ENCODE measurements around the gene PCOLCE2. TPM values are rescaled to one million over a fixed set of nuclear protein-coding genes. Genes with fewer than 3 reads are reported as not detected.

Gene PCOLCE2
- total RNA-seq (2014; rRNA removed; shearing (Covaris generic); ENCODE audit: low replicate concordance): not detected in 2 replicates

- H4K20me1 ChIP-seq (ENCODE audit: insufficient read depth, low read depth, low read length): no peaks in the 10 kb centered on the region
- no peaks in the 10 kb centered on the region for H3K9me2 ChIP-seq (replicated peaks; ENCODE audit: insufficient read depth, low read length)
- H3K27me3 ChIP-seq (ENCODE audit: low read length): no peaks in the 10 kb centered on the region
- H2AFZ ChIP-seq (ENCODE audit: low read length): no peak within 1 kb of the TSS
- H3K4me2 ChIP-seq (ENCODE audit: low read depth, low read length, poor library complexity, severe bottlenecking): no peak within 1 kb of the TSS
- H3K36me3 ChIP-seq (ENCODE audit: insufficient read depth, low read length): no peaks in the 10 kb centered on the region
- no peak within 1 kb of the TSS for H3K4me3 ChIP-seq (ENCODE audit: low read length)
- H3K79me2 ChIP-seq (ENCODE audit: low read length): no peaks in the 10 kb centered on the region
- no peaks in the 10 kb centered on the region for H3K9me3 ChIP-seq (ENCODE audit: low read length)
- H3K4me1 ChIP-seq (ENCODE audit: low read length): no peaks in the 10 kb centered on the region
- no peak within 1 kb of the TSS for H3K9ac ChIP-seq (ENCODE audit: low read length)
- no peak for DNase-seq
- H3K27ac ChIP-seq (ENCODE audit: low read length): no peak within 1 kb of the TSS
Observed at GRCh38 chr3:142888481-142889211, at the start of gene PCOLCE2. PCOLCE2 (minus strand) TSS chr3:142889083; CDS start chr3:142888896, 187 bp downstream.

GRCh38 chr3:142935963-142936362, 47.1 kb upstream of the PCOLCE2 start:
- Histone ChIP-seq H4K20me1 (ENCODE audit: insufficient read depth, low read depth, low read length) (no peaks in the 10 kb centered on the region), H2AFZ (ENCODE audit: low read length) (no peak overlapping the region), H3K4me1 (ENCODE audit: low read length) (no peaks in the 10 kb centered on the region)

GRCh38 chr3:142934887-142935269, 46.0 kb upstream of the PCOLCE2 start:
- Histone ChIP-seq H3K36me3 (ENCODE audit: insufficient read depth, low read length) (no peaks in the 10 kb centered on the region), H3K9ac (ENCODE audit: low read length) (no peak overlapping the region), H3K4me1 (ENCODE audit: low read length) (no peaks in the 10 kb centered on the region), H3K27ac (ENCODE audit: low read length) (no peak overlapping the region), H3K79me2 (ENCODE audit: low read length) (no peaks in the 10 kb centered on the region), H4K20me1 (ENCODE audit: insufficient read depth, low read depth, low read length) (no peaks in the 10 kb centered on the region), H3K4me3 (ENCODE audit: low read length) (no peak overlapping the region), H2AFZ (ENCODE audit: low read length) (no peak overlapping the region), H3K9me3 (ENCODE audit: low read length) (no peaks in the 10 kb centered on the region), H3K9me2 (replicated peaks; ENCODE audit: insufficient read depth, low read length) (no peaks in the 10 kb centered on the region), H3K27me3 (ENCODE audit: low read length) (no peaks in the 10 kb centered on the region), H3K4me2 (ENCODE audit: low read depth, low read length, poor library complexity, severe bottlenecking) (no peak overlapping the region)
- DNase-seq: no peak

More at GRCh38 chr3:142935963-142936362, 47.1 kb upstream of the PCOLCE2 start:
- DNase-seq: peak; percentile 45
- H3K79me2 ChIP-seq (ENCODE audit: low read length): no peaks in the 10 kb centered on the region
- H3K27ac ChIP-seq (ENCODE audit: low read length): no peak overlapping the region
- H3K4me2 ChIP-seq (ENCODE audit: low read depth, low read length, poor library complexity, severe bottlenecking): no peak overlapping the region
- no peaks in the 10 kb centered on the region for H3K9me2 ChIP-seq (replicated peaks; ENCODE audit: insufficient read depth, low read length)
- H3K9me3 ChIP-seq (ENCODE audit: low read length): no peaks in the 10 kb centered on the region
- no peak overlapping the region for H3K4me3 ChIP-seq (ENCODE audit: low read length)
- H3K27me3 ChIP-seq (ENCODE audit: low read length): no peaks in the 10 kb centered on the region
- no peaks in the 10 kb centered on the region for H3K36me3 ChIP-seq (ENCODE audit: insufficient read depth, low read length)
- H3K9ac ChIP-seq (ENCODE audit: low read length): no peak overlapping the region

GRCh38 chr3:142934128-142934886, 45.4 kb upstream of the PCOLCE2 start:
- H3K9me3 ChIP-seq (ENCODE audit: low read length): no peaks in the 10 kb centered on the region
- H4K20me1 ChIP-seq (ENCODE audit: insufficient read depth, low read depth, low read length): no peaks in the 10 kb centered on the region
- H3K27me3 ChIP-seq (ENCODE audit: low read length): no peaks in the 10 kb centered on the region
- no peak overlapping the region for H3K27ac ChIP-seq (ENCODE audit: low read length)
- H2AFZ ChIP-seq (ENCODE audit: low read length): no peak overlapping the region
- H3K4me1 ChIP-seq (ENCODE audit: low read length): no peaks in the 10 kb centered on the region
- H3K79me2 ChIP-seq (ENCODE audit: low read length): no peaks in the 10 kb centered on the region
- no peak overlapping the region for H3K4me2 ChIP-seq (ENCODE audit: low read depth, low read length, poor library complexity, severe bottlenecking)
- H3K36me3 ChIP-seq (ENCODE audit: insufficient read depth, low read length): no peaks in the 10 kb centered on the region
- no peak overlapping the region for H3K4me3 ChIP-seq (ENCODE audit: low read length)
- H3K9me2 ChIP-seq (replicated peaks; ENCODE audit: insufficient read depth, low read length): no peaks in the 10 kb centered on the region
- no peak overlapping the region for H3K9ac ChIP-seq (ENCODE audit: low read length)
- no peak for DNase-seq

- Histone ChIP-seq H4K20me1 (ENCODE audit: insufficient read depth, low read depth, low read length) (no peaks in the 10 kb centered on the region), H3K9ac (ENCODE audit: low read length) (no peak overlapping the region), H3K4me3 (ENCODE audit: low read length) (no peak overlapping the region), H2AFZ (ENCODE audit: low read length) (no peak overlapping the region), H3K4me2 (ENCODE audit: low read depth, low read length, poor library complexity, severe bottlenecking) (no peak overlapping the region), H3K9me2 (replicated peaks; ENCODE audit: insufficient read depth, low read length) (no peaks in the 10 kb centered on the region), H3K36me3 (ENCODE audit: insufficient read depth, low read length) (no peaks in the 10 kb centered on the region), H3K79me2 (ENCODE audit: low read length) (no peaks in the 10 kb centered on the region), H3K27ac (ENCODE audit: low read length) (no peak overlapping the region), H3K4me1 (ENCODE audit: low read length) (no peaks in the 10 kb centered on the region), H3K9me3 (ENCODE audit: low read length) (no peaks in the 10 kb centered on the region), H3K27me3 (ENCODE audit: low read length) (no peaks in the 10 kb centered on the region)
- no peak for DNase-seq
Observed at GRCh38 chr3:142931222-142931621, 42.3 kb upstream of the PCOLCE2 start.

GRCh38 chr3:142930463-142930862, 41.6 kb upstream of the PCOLCE2 start:
- Histone ChIP-seq H3K9me3 (ENCODE audit: low read length) (no peaks in the 10 kb centered on the region), H3K4me1 (ENCODE audit: low read length) (no peaks in the 10 kb centered on the region), H3K4me3 (ENCODE audit: low read length) (no peak overlapping the region), H3K4me2 (ENCODE audit: low read depth, low read length, poor library complexity, severe bottlenecking) (no peak overlapping the region), H3K27me3 (ENCODE audit: low read length) (no peaks in the 10 kb centered on the region), H3K79me2 (ENCODE audit: low read length) (no peaks in the 10 kb centered on the region), H3K27ac (ENCODE audit: low read length) (no peak overlapping the region), H2AFZ (ENCODE audit: low read length) (no peak overlapping the region), H3K9ac (ENCODE audit: low read length) (no peak overlapping the region), H3K36me3 (ENCODE audit: insufficient read depth, low read length) (no peaks in the 10 kb centered on the region), H4K20me1 (ENCODE audit: insufficient read depth, low read depth, low read length) (no peaks in the 10 kb centered on the region), H3K9me2 (replicated peaks; ENCODE audit: insufficient read depth, low read length) (no peaks in the 10 kb centered on the region)
- no peak for DNase-seq

- Histone ChIP-seq H4K20me1 (ENCODE audit: insufficient read depth, low read depth, low read length) (no peaks in the 10 kb centered on the region), H3K4me1 (ENCODE audit: low read length) (no peaks in the 10 kb centered on the region), H3K27ac (ENCODE audit: low read length) (no peak overlapping the region), H3K4me3 (ENCODE audit: low read length) (no peak overlapping the region), H3K9ac (ENCODE audit: low read length) (no peak overlapping the region), H3K36me3 (ENCODE audit: insufficient read depth, low read length) (no peaks in the 10 kb centered on the region), H3K27me3 (ENCODE audit: low read length) (no peaks in the 10 kb centered on the region), H3K4me2 (ENCODE audit: low read depth, low read length, poor library complexity, severe bottlenecking) (no peak overlapping the region), H3K79me2 (ENCODE audit: low read length) (no peaks in the 10 kb centered on the region), H3K9me2 (replicated peaks; ENCODE audit: insufficient read depth, low read length) (no peaks in the 10 kb centered on the region), H2AFZ (ENCODE audit: low read length) (no peak overlapping the region), H3K9me3 (ENCODE audit: low read length) (no peaks in the 10 kb centered on the region)
- no peak for DNase-seq
Observed at GRCh38 chr3:142929890-142930289, 41.0 kb upstream of the PCOLCE2 start.

GRCh38 chr3:142929109-142929508, 40.2 kb upstream of the PCOLCE2 start:
- no peaks in the 10 kb centered on the region for H4K20me1 ChIP-seq (ENCODE audit: insufficient read depth, low read depth, low read length)
- no peaks in the 10 kb centered on the region for H3K4me1 ChIP-seq (ENCODE audit: low read length)
- H3K36me3 ChIP-seq (ENCODE audit: insufficient read depth, low read length): no peaks in the 10 kb centered on the region
- H3K4me2 ChIP-seq (ENCODE audit: low read depth, low read length, poor library complexity, severe bottlenecking): no peak overlapping the region
- no peaks in the 10 kb centered on the region for H3K9me2 ChIP-seq (replicated peaks; ENCODE audit: insufficient read depth, low read length)
- no peak overlapping the region for H2AFZ ChIP-seq (ENCODE audit: low read length)
- no peaks in the 10 kb centered on the region for H3K27me3 ChIP-seq (ENCODE audit: low read length)
- no peak overlapping the region for H3K9ac ChIP-seq (ENCODE audit: low read length)
- no peak overlapping the region for H3K27ac ChIP-seq (ENCODE audit: low read length)
- DNase-seq: peak; percentile 87
- H3K79me2 ChIP-seq (ENCODE audit: low read length): no peaks in the 10 kb centered on the region
- H3K4me3 ChIP-seq (ENCODE audit: low read length): no peak overlapping the region
- H3K9me3 ChIP-seq (ENCODE audit: low read length): no peaks in the 10 kb centered on the region
